GM10248 (cell line): ENCODE measurements around the gene OTP.

ENCODE experiments used
- CTCF ChIA-PET: fragments of 300-600 bp; sonication (Branson Sonifier 250); formaldehyde crosslinking; extraction: SDS; loops from one replicate; lab custom pipeline; 2021; ENCODE audit warnings: antibody characterized with exemption; lab: Yijun Ruan, JAX
- POLR2A ChIA-PET: fragments of 350-650 bp; sonication (Branson Sonifier 250); formaldehyde crosslinking; extraction: SDS; loops from one replicate; lab custom pipeline; 2020; ENCODE audit warnings: antibody characterized with exemption; lab: Yijun Ruan, JAX
- DNase-seq: peaks from one replicate; pipeline ENCODE4 v3.0.0; 2012; ENCODE audit errors: extremely low spot score
- TF ChIP-seq, protein P1 (sequence below): IDR thresholded peaks from 2 replicates; pipeline ENCODE4 v1.5.1; 2012; ENCODE audit warnings: mild to moderate bottlenecking, low read depth; ENCODE audit errors: extremely low read depth, missing control alignments, control extremely low read depth

Gene OTP

DNA sequence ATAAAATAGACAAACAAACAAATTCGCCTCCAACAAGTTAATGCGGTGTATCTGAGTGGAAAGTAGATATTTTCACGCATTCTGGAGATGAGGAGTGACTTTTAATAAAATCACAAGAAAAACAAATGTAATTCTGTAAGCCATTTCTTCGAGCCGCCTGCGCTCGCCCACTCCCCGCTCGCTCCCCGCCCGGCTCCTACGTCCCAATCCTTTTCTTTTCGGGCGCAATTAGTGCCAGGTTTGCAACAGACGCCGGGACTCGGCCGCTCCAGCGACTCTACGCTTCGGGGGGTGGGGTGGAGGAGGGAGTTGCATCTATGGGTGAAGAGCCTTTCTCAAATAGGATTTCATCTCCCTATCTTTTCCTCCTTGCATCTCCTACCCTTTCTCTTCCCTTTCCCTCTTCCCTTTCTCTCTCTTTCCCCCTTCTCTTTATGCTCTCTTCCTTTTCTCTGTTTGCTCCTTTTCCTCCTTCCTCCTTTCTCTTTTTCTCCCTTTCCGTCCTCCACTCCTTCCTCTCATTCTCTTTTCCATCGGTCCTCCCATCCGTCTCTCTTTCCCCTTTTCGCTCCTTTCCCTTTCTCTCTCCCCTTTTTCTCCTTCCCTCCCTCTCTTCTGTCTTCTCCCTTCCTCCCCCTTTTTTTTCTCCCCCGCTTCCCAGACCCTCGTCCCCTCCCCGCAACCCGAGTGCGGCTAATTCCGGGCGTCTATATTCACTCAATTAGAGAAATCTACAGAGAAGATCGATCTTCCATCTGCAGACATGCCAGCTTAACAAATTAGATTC is 6.1 kb upstream of the OTP start:
- ChIA-PET POLR2A (no interaction called here), CTCF (interaction anchor here (0.8 to 3.4 kb wide), 5 partner anchors 14 to 328 kb away, joined by 3 to 20 read pairs (median 3); no protein-coding TSS in a partner anchor)
- TF ChIP-seq, protein P1, sequence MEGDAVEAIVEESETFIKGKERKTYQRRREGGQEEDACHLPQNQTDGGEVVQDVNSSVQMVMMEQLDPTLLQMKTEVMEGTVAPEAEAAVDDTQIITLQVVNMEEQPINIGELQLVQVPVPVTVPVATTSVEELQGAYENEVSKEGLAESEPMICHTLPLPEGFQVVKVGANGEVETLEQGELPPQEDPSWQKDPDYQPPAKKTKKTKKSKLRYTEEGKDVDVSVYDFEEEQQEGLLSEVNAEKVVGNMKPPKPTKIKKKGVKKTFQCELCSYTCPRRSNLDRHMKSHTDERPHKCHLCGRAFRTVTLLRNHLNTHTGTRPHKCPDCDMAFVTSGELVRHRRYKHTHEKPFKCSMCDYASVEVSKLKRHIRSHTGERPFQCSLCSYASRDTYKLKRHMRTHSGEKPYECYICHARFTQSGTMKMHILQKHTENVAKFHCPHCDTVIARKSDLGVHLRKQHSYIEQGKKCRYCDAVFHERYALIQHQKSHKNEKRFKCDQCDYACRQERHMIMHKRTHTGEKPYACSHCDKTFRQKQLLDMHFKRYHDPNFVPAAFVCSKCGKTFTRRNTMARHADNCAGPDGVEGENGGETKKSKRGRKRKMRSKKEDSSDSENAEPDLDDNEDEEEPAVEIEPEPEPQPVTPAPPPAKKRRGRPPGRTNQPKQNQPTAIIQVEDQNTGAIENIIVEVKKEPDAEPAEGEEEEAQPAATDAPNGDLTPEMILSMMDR = no peak

DNA sequence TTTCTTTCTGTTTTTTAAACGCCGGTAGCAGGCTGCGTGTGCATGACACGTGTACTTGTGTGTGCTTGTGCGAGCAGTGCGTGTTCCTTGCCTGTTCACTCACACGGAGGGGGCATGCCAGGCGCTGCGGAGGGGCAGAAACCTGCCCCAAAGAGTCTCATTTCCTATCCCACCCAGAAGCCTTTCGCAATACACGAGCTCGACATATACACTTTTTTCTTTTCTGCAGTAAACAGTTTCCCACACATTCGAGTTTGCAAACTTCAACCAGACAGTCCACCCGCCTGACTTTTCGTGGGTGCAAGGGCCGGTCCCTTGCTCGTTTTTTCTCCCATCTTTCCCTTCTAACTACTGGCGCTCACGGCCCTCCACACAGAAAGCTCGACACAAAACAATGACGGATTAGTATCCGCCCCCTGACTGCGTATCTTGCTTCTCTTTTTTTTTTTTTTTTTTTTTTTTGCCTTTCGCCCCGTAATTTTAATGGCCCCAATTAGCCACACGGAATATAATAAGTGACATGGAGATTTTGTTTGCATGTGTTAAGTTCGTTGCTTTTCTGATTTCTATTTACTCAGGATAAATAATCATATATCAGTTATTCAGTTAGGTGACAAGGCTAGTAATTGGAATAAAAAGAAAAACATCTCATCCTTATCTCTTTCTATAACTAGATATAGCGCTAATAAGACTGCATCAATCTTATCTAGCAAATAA is 5.3 kb upstream of the OTP start:
- no peak for DNase-seq
- TF ChIP-seq, protein P1 = no peak
- ChIA-PET CTCF (interaction anchor here (0.8 to 1.1 kb wide), 2 partner anchors 13 to 25 kb away, joined by 3 read pairs; no protein-coding TSS in a partner anchor), POLR2A (no interaction called here)

More for the DNA sequence above, 6.1 kb upstream of the OTP start:
- DNase-seq = no peak

DNA sequence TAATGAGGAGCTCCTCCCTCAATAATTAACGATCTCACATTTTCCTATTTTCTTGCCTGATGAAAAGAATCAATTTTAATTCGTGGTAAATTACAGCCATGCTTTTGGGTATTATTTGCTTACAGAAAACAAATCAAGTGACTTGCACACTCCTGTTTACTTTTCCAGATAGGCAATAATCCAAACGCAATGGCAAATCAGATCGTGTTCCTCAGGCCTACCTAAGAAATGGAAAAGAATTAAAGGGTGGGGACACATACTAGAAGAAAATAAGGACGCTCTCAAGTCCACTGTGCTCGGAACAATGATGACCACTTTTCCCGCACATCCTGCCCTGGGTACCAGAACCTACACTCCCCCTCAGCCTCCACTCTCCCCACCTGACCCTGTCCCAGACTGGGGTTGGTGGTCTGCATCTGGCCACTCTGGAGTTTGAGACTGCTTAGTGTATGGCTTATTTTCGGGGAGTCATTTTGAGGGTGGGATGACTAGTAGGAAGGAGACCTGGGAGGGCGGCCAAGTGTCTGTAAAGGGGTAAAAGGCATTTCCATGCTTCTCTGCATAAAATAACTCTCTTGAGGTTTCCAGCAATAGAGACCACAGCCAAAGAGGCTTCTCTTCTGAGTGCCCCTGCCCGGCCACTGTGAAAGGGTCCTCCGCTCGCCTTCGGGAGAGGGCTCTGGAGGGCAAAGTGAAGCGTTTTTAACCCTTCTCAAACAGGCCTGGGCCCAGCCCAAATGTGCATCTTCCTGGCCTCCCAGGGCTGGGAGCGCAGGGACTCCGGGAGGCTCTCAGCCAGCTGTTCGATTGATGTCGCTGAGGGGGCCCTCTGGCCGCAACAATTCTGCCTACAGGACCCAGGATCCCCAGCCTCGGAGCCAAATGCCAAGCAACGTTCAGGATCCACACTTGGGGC is 4.5 kb upstream of the OTP start:
- ChIA-PET CTCF (interaction anchor here (1.1 kb wide), 2 partner anchors 12 to 24 kb away, joined by 3 read pairs; no protein-coding TSS in a partner anchor), POLR2A (no interaction called here)
- TF ChIP-seq, protein P1 = no peak
- DNase-seq = no peak

DNA sequence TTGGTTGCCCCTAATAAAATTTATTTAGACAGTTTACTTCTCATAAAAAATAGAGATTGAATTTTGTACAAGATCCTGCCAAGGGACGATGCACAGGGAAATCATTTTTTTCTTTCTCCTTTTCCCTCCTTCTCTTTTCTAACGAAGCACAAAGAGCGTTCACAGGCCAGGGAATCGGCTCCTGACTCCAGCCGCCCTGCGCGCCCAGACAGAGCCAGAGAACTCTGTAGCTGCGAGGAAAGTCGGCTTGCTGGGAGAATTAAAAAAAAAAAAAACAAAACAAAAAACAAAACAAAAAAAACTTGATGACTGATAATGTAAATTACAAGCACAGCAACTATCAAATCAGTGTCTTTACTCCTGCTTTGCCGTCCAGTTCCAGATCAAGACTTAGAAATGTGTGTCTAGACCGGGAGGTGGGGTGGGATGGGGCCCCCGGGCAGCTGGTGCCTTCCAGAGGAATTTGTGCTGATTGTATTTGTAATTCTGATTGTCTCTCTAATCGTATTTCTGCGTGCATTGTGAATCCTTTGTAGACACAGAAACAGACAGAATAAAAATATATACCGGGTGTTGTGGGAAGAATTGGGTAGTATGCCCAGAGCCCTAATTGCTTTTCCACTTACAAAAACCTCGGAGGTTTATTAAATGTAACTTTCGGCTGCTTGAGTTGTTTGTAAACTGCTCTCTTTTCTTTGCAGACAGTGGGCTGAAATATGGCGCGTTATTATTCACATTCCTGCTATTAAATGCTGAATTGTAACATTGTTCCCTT is 3.6 kb upstream of the OTP start:
- DNase-seq = no peak
- ChIA-PET CTCF (interaction anchor here (1.0 to 1.1 kb wide), 2 partner anchors 12 kb away, joined by 3 read pairs; no protein-coding TSS in a partner anchor), POLR2A (no interaction called here)
- TF ChIP-seq, protein P1 = no peak

DNA sequence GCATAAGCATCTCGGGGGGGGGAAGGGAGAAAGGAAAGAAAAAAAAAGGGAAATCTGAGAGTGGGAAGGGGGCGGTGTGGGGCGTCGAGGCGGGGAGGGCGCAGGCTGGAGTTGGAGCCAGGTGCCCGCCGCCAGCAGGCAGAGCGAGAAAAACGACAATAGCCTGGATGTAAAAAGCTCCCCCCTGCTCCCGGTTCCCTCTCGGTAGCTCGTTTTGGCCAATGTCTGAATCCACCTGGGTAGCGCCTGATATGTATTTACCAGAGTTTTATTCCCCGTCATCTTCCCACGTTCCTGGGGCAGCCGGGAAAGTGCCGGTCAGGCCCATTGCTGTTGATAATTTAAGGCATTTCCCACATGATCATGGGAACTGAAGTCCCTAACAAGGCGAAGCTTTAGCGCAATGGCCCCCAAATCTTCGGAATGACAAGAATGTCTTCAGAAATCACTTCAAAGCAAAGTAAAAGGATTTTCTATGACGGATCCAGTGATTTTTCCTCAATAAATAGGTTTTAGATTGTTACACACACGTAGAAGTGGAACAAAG is 3.0 kb upstream of the OTP start:
- ChIA-PET CTCF (interaction anchor here (1.0 kb wide), 1 partner anchor 11 kb away, joined by 3 read pairs; no protein-coding TSS in a partner anchor), POLR2A (no interaction called here)
- TF ChIP-seq, protein P1 = no peak
- no peak for DNase-seq
